ENCODE results near the gene COBL.

GRCh38 chr7:51235593-51236313, 80.9 kb downstream of the COBL start:
- no peak for TF ChIP-seq RB1 (IDR thresholded peaks at IDR 0.05; ENCODE audit: borderline replicate concordance)
- no peak for TF ChIP-seq CEBPB (IDR thresholded peaks at IDR 0.05; ENCODE audit: borderline replicate concordance in 1 of 2, low read depth in 2 of 2, low read length in 2 of 2)
- no peak for TF ChIP-seq POLR2A (IDR thresholded peaks at IDR 0.05; ENCODE audit: low read depth, low read length)
- TF ChIP-seq JUNB (IDR thresholded peaks at IDR 0.05) = no peak

Measured in GM12878 (cell line).